HepG2 (cell line): ENCODE measurements around the gene HTRA1. TPM values are rescaled to one million over a fixed set of nuclear protein-coding genes. Genes with fewer than 3 reads are reported as not detected.

Experiments used
- ATAC-seq: fragments of 200-7000 bp; cut with Tn5 transposase; 3 replicates; pipeline ENCODE4 v1.9.1; 2020; ENCODE audit warnings: mild to moderate bottlenecking, moderate library complexity
- BruUV-seq: library from RNA; stranded (reverse); fragments of 400-500 nt; replicated peaks from 2 replicates; lab custom pipeline; 2021; lab: Mats Ljungman, UMichigan
- CTCF ChIA-PET: fragments of 300-600 bp; formaldehyde crosslinking; extraction: SDS; loops from one replicate; lab custom pipeline; 2021; ENCODE audit warnings: low total read pairs, inconsistent platforms, low intra/inter-chr PET ratio; lab: Yijun Ruan, JAX
- POLR2A ChIA-PET: fragments of 350-600 bp; sonication (Branson Sonifier 250); formaldehyde crosslinking; loops from one replicate; lab custom pipeline; 2020; ENCODE audit warnings: antibody characterized with exemption, inconsistent platforms; lab: Yijun Ruan, JAX
- DNase-seq: peaks from one replicate; pipeline ENCODE4 v3.0.0-alpha.2; 2015; ENCODE audit warnings: low spot score
- FAIRE-seq: peaks from 3 replicates; lab custom pipeline; 2011; peaks lifted over from hg19 to GRCh38; lab: Jason Lieb, UNC
- H2AFZ ChIP-seq: one replicate; pipeline ENCODE4 v1.6.1; 2011; ENCODE audit warnings: low read length, inconsistent platforms
- H3K27ac ChIP-seq: fragments of 300-600 bp; 3 replicates; pipeline ENCODE4 v1.8.0; 2011; ENCODE audit warnings: mixed run types, mild to moderate bottlenecking, mixed read lengths, low read length, inconsistent platforms; ENCODE audit not compliant: insufficient read depth; ENCODE audit errors: extremely low read length
- H3K27me3 ChIP-seq, 2 experiments: fragments of 200-600 bp in 1 of 2; 2 replicates in 1 of 2; 3 replicates in 1 of 2; pipeline versions ENCODE4 v1.6.0 to v1.8.0; 2011; ENCODE audit warnings: low read length in 2 of 2, mild to moderate bottlenecking in 2 of 2, moderate library complexity in 2 of 2, inconsistent platforms in 1 of 2; ENCODE audit not compliant: insufficient read depth in 2 of 2, control insufficient read depth in 1 of 2
- H3K36me3 ChIP-seq, 2 experiments: fragments of 200-600 bp in 1 of 2; replicated peaks in 1 of 2; 2 replicates in 1 of 2; 3 replicates in 1 of 2; pipeline versions ENCODE4 v1.5.1 to v1.8.0; 2011; ENCODE audit warnings: low read length in 2 of 2, inconsistent platforms in 1 of 2; ENCODE audit not compliant: insufficient read depth in 2 of 2, control insufficient read depth in 1 of 2
- H3K4me1 ChIP-seq: 2 replicates; pipeline ENCODE4 v1.5.1; 2012; ENCODE audit warnings: low read length, inconsistent platforms; ENCODE audit not compliant: insufficient read depth
- H3K4me2 ChIP-seq: 2 replicates; pipeline ENCODE4 v1.6.0; 2011; ENCODE audit warnings: low read depth, low read length, inconsistent platforms
- H3K4me3 ChIP-seq, 3 experiments: fragments of 200-600 bp in 1 of 3; sonication (generic), shearing (Covaris generic) in 1 of 3; replicated peaks in 1 of 3; 2 replicates each; pipeline ENCODE4 v1.5.1; 2011 to 2016; ENCODE audit warnings: low read length in 3 of 3, inconsistent platforms in 2 of 3, low read depth in 2 of 3, mild to moderate bottlenecking in 2 of 3, control low read depth in 1 of 3, mixed read lengths in 1 of 3; ENCODE audit not compliant: insufficient read depth in 1 of 3
- H3K79me2 ChIP-seq: one replicate; pipeline ENCODE4 v1.6.1; 2011; ENCODE audit warnings: low read length, inconsistent platforms; ENCODE audit not compliant: insufficient read depth
- H3K9ac ChIP-seq: 2 replicates; pipeline ENCODE4 v1.6.0; 2011; ENCODE audit warnings: mild to moderate bottlenecking, low read depth, low read length, inconsistent platforms; ENCODE audit not compliant: insufficient read depth
- H3K9me3 ChIP-seq: 2 replicates; pipeline ENCODE4 v1.5.1; 2012; ENCODE audit warnings: mild to moderate bottlenecking, low read length
- H4K20me1 ChIP-seq: 2 replicates; pipeline ENCODE4 v1.6.0; 2011; ENCODE audit warnings: inconsistent platforms, mild to moderate bottlenecking, low read length, moderate library complexity; ENCODE audit not compliant: insufficient read depth
- CENPT ChIP-seq: sonication (generic); formaldehyde crosslinking; IDR thresholded peaks from 2 replicates; pipeline ENCODE4 v1.8.0; 2022; ENCODE audit warnings: low read depth, mild to moderate bottlenecking, moderate library complexity, missing genetic modification reagents
- CREM ChIP-seq, 2 experiments: sonication (generic) in 1 of 2; formaldehyde crosslinking in 1 of 2; IDR thresholded peaks; 2 replicates each; pipeline versions ENCODE4 v1.4.0 to v1.6.1; 2016 to 2020; ENCODE audit warnings: antibody characterized with exemption in 1 of 2, mild to moderate bottlenecking in 1 of 2, missing genetic modification reagents in 1 of 2
- HOXA5 ChIP-seq: sonication (generic); formaldehyde crosslinking; IDR thresholded peaks from 2 replicates; pipeline ENCODE4 v1.4.0; 2020; ENCODE audit warnings: missing genetic modification reagents
- HOXD1 ChIP-seq: sonication (generic); formaldehyde crosslinking; IDR thresholded peaks from 2 replicates; pipeline ENCODE4 v1.5.0; 2020; ENCODE audit warnings: missing genetic modification reagents
- KAT2B ChIP-seq: fragments of 150-350 bp; IDR thresholded peaks from 2 replicates; pipeline ENCODE4 v1.6.1; 2014; ENCODE audit warnings: low read depth, low read length, borderline replicate concordance
- KAT8 ChIP-seq: IDR thresholded peaks from 2 replicates; pipeline ENCODE4 v1.6.1; 2016; ENCODE audit warnings: missing genetic modification reagents, missing compliant biosample characterization
- KDM6A ChIP-seq: IDR thresholded peaks from 2 replicates; pipeline ENCODE4 v1.6.1; 2016; ENCODE audit warnings: low read depth
- KMT2B ChIP-seq: IDR thresholded peaks from 2 replicates; pipeline ENCODE4 v1.6.1; 2016; ENCODE audit warnings: missing genetic modification reagents, missing compliant biosample characterization
- MATR3 ChIP-seq: sonication (generic); formaldehyde crosslinking; IDR thresholded peaks from 2 replicates; pipeline ENCODE4 v1.4.0; 2020; ENCODE audit warnings: missing genetic modification reagents
- NAIF1 ChIP-seq: sonication (generic); formaldehyde crosslinking; IDR thresholded peaks from 2 replicates; pipeline ENCODE4 v1.5.0; 2020; ENCODE audit warnings: mild to moderate bottlenecking, missing genetic modification reagents, borderline replicate concordance
- SMYD3 ChIP-seq: sonication (generic); formaldehyde crosslinking; IDR thresholded peaks from 2 replicates; pipeline ENCODE4 v1.8.1; 2023; ENCODE audit warnings: mild to moderate bottlenecking, missing genetic modification reagents
- SRF ChIP-seq: IDR thresholded peaks from 2 replicates; pipeline ENCODE4 v1.6.1; 2011; ENCODE audit warnings: mild to moderate bottlenecking, low read depth, low read length, moderate library complexity
- TBX3 ChIP-seq: fragments of 450-650 bp; IDR thresholded peaks from 2 replicates; pipeline ENCODE4 v1.6.1; 2017; ENCODE audit warnings: antibody characterized with exemption, mild to moderate bottlenecking, inconsistent platforms, borderline replicate concordance
- ZFYVE20 ChIP-seq: sonication (generic); formaldehyde crosslinking; IDR thresholded peaks from 2 replicates; pipeline ENCODE4 v1.8.0; 2023; ENCODE audit warnings: low read depth, mild to moderate bottlenecking, moderate library complexity, missing genetic modification reagents, borderline replicate concordance
- ZNF234 ChIP-seq: sonication (generic); formaldehyde crosslinking; conservative IDR thresholded peaks from 2 replicates; pipeline ENCODE4 v1.5.1; 2020; ENCODE audit warnings: mild to moderate bottlenecking, missing genetic modification reagents
- ZNF430 ChIP-seq: sonication (generic); formaldehyde crosslinking; IDR thresholded peaks from 2 replicates; pipeline ENCODE4 v1.9.0; 2021; ENCODE audit warnings: mild to moderate bottlenecking, missing genetic modification reagents
- ZNF652 ChIP-seq: IDR thresholded peaks from 2 replicates; pipeline ENCODE4 v1.6.1; 2016; ENCODE audit warnings: low read depth, borderline replicate concordance
- WGBS: methylation state at CpG from one replicate; pipeline ENCODE4 v1.1.6; 2017; ENCODE audit warnings: low lambda C conversion rate; 5-methylcytosine and 5-hydroxymethylcytosine counted together
- in situ Hi-C: cut with HindIII; loops from 2 replicates; pipeline ENCODE4 v1.10.0; 2017; ENCODE audit warnings: low pct_unique_long_range_greater_than_20kb; ENCODE audit not compliant: extremely low pct_ligation_motif_present
- intact Hi-C: fragments of 100-400 bp; cut with micrococcal nuclease; formaldehyde crosslinking; loops from one replicate; pipeline ENCODE4 v1.10.0; 2022; ENCODE audit not compliant: unreplicated experiment
- polyA plus RNA-seq, 8 experiments: library from polyadenylated mRNA; depleted of rRNA in 3 of 8; stranded (reverse) in 7 of 8; unstranded in 1 of 8; fragments of >200 nt; fragmentation: Illumina TruSeq in 4 of 8; extraction: Trizol in 4 of 8; gene quantifications; 2 replicates each; pipeline versions ENCODE4 v1.2.1 to v1.2.3, GENCODE V29; 2011 to 2016; ENCODE audit warnings: low read depth in 4 of 8, missing spikeins in 1 of 8, mixed read lengths in 1 of 8; ENCODE audit not compliant: insufficient read depth in 1 of 8
- total RNA-seq, 5 experiments: library from RNA; depleted of rRNA; stranded (reverse); fragments of >200 nt; fragmentation: Illumina TruSeq; extraction: Trizol; gene quantifications; 2 replicates each; pipeline ENCODE4 v1.2.3, GENCODE V29; 2016; ENCODE audit warnings: low read depth in 1 of 5
- TF ChIP-seq, protein P1 (sequence below): sonication (generic); formaldehyde crosslinking; conservative IDR thresholded peaks from 2 replicates; pipeline ENCODE4 v1.4.0; 2020; ENCODE audit warnings: missing genetic modification reagents
- TF ChIP-seq, protein P2 (sequence below): conservative IDR thresholded peaks from 2 replicates; pipeline ENCODE4 v1.6.1; 2018; ENCODE audit warnings: missing genetic modification reagents

HTRA1 gene
- total and polyA plus RNA-seq, 2 of the 13 experiments (the other 11 are each of a cell fraction or from before 2014, with no cell fraction given) = 0.11 to 0.40 TPM

DNA sequence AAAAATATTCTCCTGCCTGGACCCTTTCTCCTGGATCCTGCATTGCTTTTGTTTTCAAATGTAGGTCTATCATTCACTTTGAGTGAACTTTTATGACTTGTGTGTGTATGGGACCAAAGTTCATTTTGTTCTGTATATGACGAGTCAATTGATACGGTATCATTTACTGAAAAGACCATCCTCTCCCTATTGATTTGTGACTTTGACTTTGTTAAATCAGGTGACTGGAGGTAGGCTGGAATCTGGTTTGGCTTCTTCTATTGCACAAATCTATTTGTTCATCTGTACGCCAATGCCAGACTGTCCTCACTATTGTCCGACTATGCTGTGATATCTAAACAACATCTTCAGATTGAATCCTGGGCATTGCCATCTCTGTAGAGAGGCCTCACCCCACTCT, 12.2 kb upstream of the HTRA1 start:
- H3K9ac ChIP-seq = no peak overlapping the region
- H3K79me2 ChIP-seq = no peaks in the 10 kb centered on the region
- H3K9me3 ChIP-seq = no peaks in the 10 kb centered on the region
- H3K27ac ChIP-seq = no peak overlapping the region
- BruUV-seq = no TSS peak
- FAIRE-seq (no peak), ATAC-seq (no peak), DNase-seq (no peak)
- intact Hi-C loops (loop anchor here (10.0 kb wide), 1 partner anchor 116 kb away; the partner anchor contains the start of gene DMBT1), in situ Hi-C loops (no loop called here)
- no peak overlapping the region for H3K4me3 ChIP-seq
- WGBS = 5% methylated on average over 4 of the region's 4 CpGs
- H3K4me1 ChIP-seq = no peaks in the 10 kb centered on the region
- no peaks in the 10 kb centered on the region for H4K20me1 ChIP-seq
- H2AFZ ChIP-seq = no peak overlapping the region
- no peak overlapping the region for H3K4me2 ChIP-seq
- H3K27me3 ChIP-seq = peaks cover 0 to 28% of the 10 kb centered on the region in 2 experiments; a peak in 3 of 5 replicates
- CTCF ChIA-PET = no interaction called here
- no peak for TF ChIP-seq KMT2B (CRISPR knock-in tag)
- TF ChIP-seq, protein P1, sequence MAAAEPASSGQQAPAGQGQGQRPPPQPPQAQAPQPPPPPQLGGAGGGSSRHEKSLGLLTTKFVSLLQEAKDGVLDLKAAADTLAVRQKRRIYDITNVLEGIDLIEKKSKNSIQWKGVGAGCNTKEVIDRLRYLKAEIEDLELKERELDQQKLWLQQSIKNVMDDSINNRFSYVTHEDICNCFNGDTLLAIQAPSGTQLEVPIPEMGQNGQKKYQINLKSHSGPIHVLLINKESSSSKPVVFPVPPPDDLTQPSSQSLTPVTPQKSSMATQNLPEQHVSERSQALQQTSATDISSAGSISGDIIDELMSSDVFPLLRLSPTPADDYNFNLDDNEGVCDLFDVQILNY = no peak
- POLR2A ChIA-PET = no interaction called here
- H3K36me3 ChIP-seq = no peaks in the 10 kb centered on the region

DNA sequence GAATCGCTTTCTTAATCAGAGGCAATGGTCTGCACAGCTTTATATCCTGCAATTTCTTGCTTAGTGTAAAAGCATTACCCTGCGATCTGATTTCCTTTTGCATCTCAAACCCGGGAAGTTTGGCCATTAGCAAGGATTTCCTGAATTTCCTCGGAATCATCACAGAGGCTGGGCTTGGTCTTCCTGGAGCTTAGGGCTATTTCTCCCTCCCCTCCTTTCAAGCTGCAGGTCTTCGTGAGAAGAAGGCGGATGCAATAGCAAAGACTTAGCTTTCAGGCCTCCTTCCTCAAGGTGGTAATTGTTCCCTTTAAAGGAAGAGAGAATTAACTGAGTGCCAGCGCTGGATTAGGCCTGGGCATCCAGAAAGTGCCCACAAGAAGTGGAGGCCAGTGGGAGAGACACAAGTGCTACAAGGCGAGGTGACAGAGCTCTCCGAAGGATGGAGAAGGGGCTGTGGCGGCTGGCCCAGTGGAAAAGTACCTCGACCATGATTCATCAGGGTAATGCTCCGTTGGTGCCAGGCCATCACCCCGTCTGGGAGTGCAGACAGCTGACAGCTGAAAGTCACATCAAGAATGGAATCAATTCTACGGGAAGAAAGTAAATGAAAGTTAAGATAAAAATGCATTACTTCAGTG, 10.9 kb upstream of the HTRA1 start:
- intact Hi-C loops (no loop called here), in situ Hi-C loops (no loop called here)
- Histone ChIP-seq H4K20me1 (no peaks in the 10 kb centered on the region), H3K4me2 (no peak overlapping the region), H3K79me2 (no peaks in the 10 kb centered on the region), H2AFZ (no peak overlapping the region), H3K36me3 (no peaks in the 10 kb centered on the region), H3K9ac (no peak overlapping the region), H3K27ac (no peak overlapping the region), H3K27me3 (peaks cover 0 to 38% of the 10 kb centered on the region in 2 experiments; a peak in 3 of 5 replicates), H3K9me3 (no peaks in the 10 kb centered on the region), H3K4me1 (no peaks in the 10 kb centered on the region), H3K4me3 (no peak overlapping the region)
- ATAC-seq (no peak), FAIRE-seq (no peak), DNase-seq (no peak)
- TF ChIP-seq MATR3 (no peak), SMYD3 (no peak), HOXD1 (CRISPR knock-in tag) (no peak), ZNF234 (no peak), ZFYVE20 (CRISPR knock-in tag) (no peak), KDM6A (no peak), CREM (IDR thresholded peaks at IDR 0.05) (no peak), CREM (CRISPR knock-in tag; IDR thresholded peaks at IDR 0.05) (no peak), TBX3 (no peak), HOXA5 (CRISPR knock-in tag) (no peak), KAT8 (CRISPR knock-in tag) (no peak), ZNF652 (no peak), NAIF1 (no peak), KAT2B (no peak), ZNF430 (no peak), SRF (no peak), CENPT (CRISPR knock-in tag) (no peak)
- TF ChIP-seq, protein P2, sequence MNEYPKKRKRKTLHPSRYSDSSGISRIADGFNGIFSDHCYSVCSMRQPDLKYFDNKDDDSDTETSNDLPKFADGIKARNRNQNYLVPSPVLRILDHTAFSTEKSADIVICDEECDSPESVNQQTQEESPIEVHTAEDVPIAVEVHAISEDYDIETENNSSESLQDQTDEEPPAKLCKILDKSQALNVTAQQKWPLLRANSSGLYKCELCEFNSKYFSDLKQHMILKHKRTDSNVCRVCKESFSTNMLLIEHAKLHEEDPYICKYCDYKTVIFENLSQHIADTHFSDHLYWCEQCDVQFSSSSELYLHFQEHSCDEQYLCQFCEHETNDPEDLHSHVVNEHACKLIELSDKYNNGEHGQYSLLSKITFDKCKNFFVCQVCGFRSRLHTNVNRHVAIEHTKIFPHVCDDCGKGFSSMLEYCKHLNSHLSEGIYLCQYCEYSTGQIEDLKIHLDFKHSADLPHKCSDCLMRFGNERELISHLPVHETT (CRISPR knock-in tag) = no peak
- BruUV-seq = no TSS peak
- ChIA-PET POLR2A (no interaction called here), CTCF (no interaction called here)
- 37% methylated on average over 14 of the region's 14 CpGs for WGBS
